ENCODE results near the gene ZNRF2.

DNA sequence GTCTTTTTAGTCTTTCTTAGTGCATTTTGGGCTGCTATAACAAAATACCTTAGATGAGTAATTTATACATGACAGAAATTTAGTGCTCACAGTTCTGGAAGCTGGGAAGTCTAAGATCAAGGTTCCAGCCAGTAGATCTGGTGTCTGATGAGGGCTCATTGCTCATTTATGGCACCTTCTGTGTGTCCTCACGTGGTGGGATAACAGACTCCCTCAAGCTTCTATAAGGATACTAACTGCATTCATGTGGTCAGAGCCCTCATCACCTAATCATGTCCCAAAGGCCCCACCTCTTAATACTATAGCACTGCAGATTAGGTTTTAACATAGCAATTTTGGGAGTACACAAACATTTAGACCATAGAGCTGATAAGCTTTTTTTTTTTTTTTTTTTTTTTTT, 80.4 kb downstream of the ZNRF2 start:
- TF ChIP-seq, protein P1, sequence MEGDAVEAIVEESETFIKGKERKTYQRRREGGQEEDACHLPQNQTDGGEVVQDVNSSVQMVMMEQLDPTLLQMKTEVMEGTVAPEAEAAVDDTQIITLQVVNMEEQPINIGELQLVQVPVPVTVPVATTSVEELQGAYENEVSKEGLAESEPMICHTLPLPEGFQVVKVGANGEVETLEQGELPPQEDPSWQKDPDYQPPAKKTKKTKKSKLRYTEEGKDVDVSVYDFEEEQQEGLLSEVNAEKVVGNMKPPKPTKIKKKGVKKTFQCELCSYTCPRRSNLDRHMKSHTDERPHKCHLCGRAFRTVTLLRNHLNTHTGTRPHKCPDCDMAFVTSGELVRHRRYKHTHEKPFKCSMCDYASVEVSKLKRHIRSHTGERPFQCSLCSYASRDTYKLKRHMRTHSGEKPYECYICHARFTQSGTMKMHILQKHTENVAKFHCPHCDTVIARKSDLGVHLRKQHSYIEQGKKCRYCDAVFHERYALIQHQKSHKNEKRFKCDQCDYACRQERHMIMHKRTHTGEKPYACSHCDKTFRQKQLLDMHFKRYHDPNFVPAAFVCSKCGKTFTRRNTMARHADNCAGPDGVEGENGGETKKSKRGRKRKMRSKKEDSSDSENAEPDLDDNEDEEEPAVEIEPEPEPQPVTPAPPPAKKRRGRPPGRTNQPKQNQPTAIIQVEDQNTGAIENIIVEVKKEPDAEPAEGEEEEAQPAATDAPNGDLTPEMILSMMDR (conservative IDR thresholded peaks at IDR 0.05 in 1 of 2, IDR thresholded peaks at IDR 0.05 in 1 of 2; ENCODE audit: low read depth in 1 of 2, low read length in 2 of 2), result no peak
- no peak for TF ChIP-seq EZH2 (IDR thresholded peaks at IDR 0.05; ENCODE audit: low read length, missing control alignments)

All from fibroblast of lung (primary cell).